Bladder microvascular endothelial cell (primary cell): ENCODE data around the gene PKD2L1. TPM values are rescaled to one million over a fixed set of nuclear protein-coding genes. Genes with fewer than 3 reads are reported as not detected.

Experiments
- total RNA-seq: library from RNA; depleted of rRNA; stranded (reverse); fragments of >200 nt; gene quantifications from 2 replicates; pipeline ENCODE4 v1.2.3, GENCODE V29; 2014

The PKD2L1 gene
- not detected in 2 replicates for total RNA-seq

GRCh38 chr10:100330079-100330478 is at the start of gene PKD2L1:
TSS of gene PKD2L1 (minus strand) at chr10:100330228. CDS start at chr10:100330103, 125 bp downstream.

GRCh38 chr10:100346765-100347567 is 16.9 kb upstream of the PKD2L1 start, which contains the start of gene SCD:
TSS of gene SCD (plus strand) at chr10:100347233. CDS start at chr10:100347505, 272 bp downstream.

GRCh38 chr10:100286051-100287033 is 43.7 kb downstream of the PKD2L1 start, which contains the start of gene BLOC1S2:
TSS of gene BLOC1S2 (minus strand) at chr10:100286680. CDS start at chr10:100286659, 21 bp downstream.

GRCh38 chr10:100267239-100268104 is 62.6 kb downstream of the PKD2L1 start, which contains the start of gene CWF19L1:
TSS of gene CWF19L1 (minus strand) at chr10:100267638. CDS start at chr10:100267593, 45 bp downstream.

Other genes starting within 250 kb of the PKD2L1 start
- gene CPN1, start 248.4 kb downstream of the PKD2L1 start, total RNA-seq: not detected in 2 replicates
- gene ERLIN1, start 144.2 kb downstream of the PKD2L1 start, total RNA-seq: 20.7 and 41.7 TPM in 2 replicates
- 14.7 and 32.3 TPM in 2 replicates for gene CHUK, start 100.6 kb downstream of the PKD2L1 start, total RNA-seq
- 23.2 and 24.9 TPM in 2 replicates for gene CWF19L1, start 62.6 kb downstream of the PKD2L1 start, total RNA-seq
- gene BLOC1S2, start 43.5 kb downstream of the PKD2L1 start, total RNA-seq: 29.5 and 41.7 TPM in 2 replicates
- 29.6 and 64.3 TPM in 2 replicates for gene SCD, start 17.0 kb upstream of the PKD2L1 start, total RNA-seq
- gene WNT8B, start 132.8 kb upstream of the PKD2L1 start, total RNA-seq: not detected in 2 replicates
- gene SEC31B, start 189.6 kb upstream of the PKD2L1 start, total RNA-seq: 1.6 and 3.6 TPM in 2 replicates
- 143 and 224 TPM in 2 replicates for gene NDUFB8, start 199.6 kb upstream of the PKD2L1 start, total RNA-seq
- 3.6 and 13.8 TPM in 2 replicates for gene HIF1AN, start 205.7 kb upstream of the PKD2L1 start, total RNA-seq